HG03520 (cell line): ENCODE results near the gene HCRT.
"Not testable (repeated sequence)": the region's sequence is repeated elsewhere in the genome, so short reads cannot be mapped to it uniquely, and the experiment has no call there.

Experiments
- ATAC-seq: cut with Tn5 transposase; IDR thresholded peaks from one replicate; pipeline ENCODE4 v1.9.1; 2021; ENCODE audit warnings: mild to moderate bottlenecking, moderate library complexity; ENCODE audit not compliant: unreplicated experiment

The HCRT gene

GRCh38 chr17:42184713-42185620 is at the start of gene HCRT:
TSS of gene HCRT (minus strand) at chr17:42185452. CDS start at chr17:42185365, 87 bp downstream.
- no peak for ATAC-seq

GRCh38 chr17:42233994-42234393 is 48.7 kb upstream of the HCRT start:
- ATAC-seq = no peak

- no peak for ATAC-seq
Observed at GRCh38 chr17:42233156-42233555, 47.9 kb upstream of the HCRT start.

GRCh38 chr17:42230225-42230624 is 45.0 kb upstream of the HCRT start:
- ATAC-seq = no peak

- ATAC-seq = no peak
Observed at GRCh38 chr17:42227849-42228700, 42.8 kb upstream of the HCRT start.

GRCh38 chr17:42225646-42226045 is 40.4 kb upstream of the HCRT start:
- no peak for ATAC-seq

GRCh38 chr17:42224651-42225050 is 39.4 kb upstream of the HCRT start:
- no peak for ATAC-seq

- ATAC-seq = no peak
Observed at GRCh38 chr17:42221886-42222745, 36.9 kb upstream of the HCRT start.

- ATAC-seq = not testable (repeated sequence)
Observed at GRCh38 chr17:42219280-42219679, 34.0 kb upstream of the HCRT start.

GRCh38 chr17:42214156-42214555 is 28.9 kb upstream of the HCRT start:
- ATAC-seq = no peak

GRCh38 chr17:42212382-42212781 is 27.1 kb upstream of the HCRT start:
- ATAC-seq = no peak

GRCh38 chr17:42211921-42212341 is 26.7 kb upstream of the HCRT start:
- ATAC-seq = not testable (repeated sequence)

GRCh38 chr17:42210046-42210445 is 24.8 kb upstream of the HCRT start:
- no peak for ATAC-seq

- not testable (repeated sequence) for ATAC-seq
Observed at GRCh38 chr17:42206153-42206612, 20.9 kb upstream of the HCRT start.

- no peak for ATAC-seq
Observed at GRCh38 chr17:42203354-42203753, 18.1 kb upstream of the HCRT start.

- no peak for ATAC-seq
Observed at GRCh38 chr17:42202696-42203095, 17.4 kb upstream of the HCRT start.

GRCh38 chr17:42202159-42202558 is 16.9 kb upstream of the HCRT start:
- no peak for ATAC-seq

- ATAC-seq = no peak
Observed at GRCh38 chr17:42201458-42201772, 16.2 kb upstream of the HCRT start.

GRCh38 chr17:42200706-42201457 is 15.6 kb upstream of the HCRT start:
- no peak for ATAC-seq

GRCh38 chr17:42199416-42200011 is 14.3 kb upstream of the HCRT start:
- ATAC-seq = no peak
